Neutrophil (primary cell): Measurements from ENCODE around the gene ST14.

ENCODE experiments used
- H3K27ac ChIP-seq: fragments of 200-600 bp; sonication (generic); 2 replicates; pipeline ENCODE4 v1.5.1; 2016; ENCODE audit warnings: mild to moderate bottlenecking, moderate library complexity
- H3K27me3 ChIP-seq: fragments of 200-600 bp; sonication (generic); 2 replicates; pipeline ENCODE4 v1.6.0; 2016; ENCODE audit warnings: mild to moderate bottlenecking
- H3K36me3 ChIP-seq: fragments of 200-600 bp; sonication (generic); 2 replicates; pipeline ENCODE4 v1.5.1; 2017
- H3K4me1 ChIP-seq, 2 experiments: fragments of 200-600 bp in 1 of 2; sonication (generic) in 1 of 2; 1 replicate in 1 of 2; 2 replicates in 1 of 2; pipeline versions ENCODE4 v1.5.1 to v1.6.1; 2013 to 2016; ENCODE audit warnings: low read depth in 1 of 2, low read length in 1 of 2, mild to moderate bottlenecking in 1 of 2, moderate library complexity in 1 of 2; ENCODE audit not compliant: control insufficient read depth in 1 of 2, insufficient read depth in 1 of 2
- H3K4me3 ChIP-seq, 2 experiments: fragments of 200-600 bp in 1 of 2; sonication (generic) in 1 of 2; 1 replicate in 1 of 2; 2 replicates in 1 of 2; pipeline ENCODE4 v1.5.1; 2013 to 2016; ENCODE audit warnings: low read depth in 1 of 2, low read length in 1 of 2, mild to moderate bottlenecking in 1 of 2, moderate library complexity in 1 of 2
- H3K9me3 ChIP-seq: fragments of 200-600 bp; sonication (generic); 2 replicates; pipeline ENCODE4 v1.5.1; 2016
- TF ChIP-seq, protein P1 (sequence below): fragments of 200-600 bp; sonication (generic); IDR thresholded peaks from 2 replicates; pipeline ENCODE4 v1.5.1; 2016; ENCODE audit warnings: antibody characterized with exemption

Gene ST14

DNA sequence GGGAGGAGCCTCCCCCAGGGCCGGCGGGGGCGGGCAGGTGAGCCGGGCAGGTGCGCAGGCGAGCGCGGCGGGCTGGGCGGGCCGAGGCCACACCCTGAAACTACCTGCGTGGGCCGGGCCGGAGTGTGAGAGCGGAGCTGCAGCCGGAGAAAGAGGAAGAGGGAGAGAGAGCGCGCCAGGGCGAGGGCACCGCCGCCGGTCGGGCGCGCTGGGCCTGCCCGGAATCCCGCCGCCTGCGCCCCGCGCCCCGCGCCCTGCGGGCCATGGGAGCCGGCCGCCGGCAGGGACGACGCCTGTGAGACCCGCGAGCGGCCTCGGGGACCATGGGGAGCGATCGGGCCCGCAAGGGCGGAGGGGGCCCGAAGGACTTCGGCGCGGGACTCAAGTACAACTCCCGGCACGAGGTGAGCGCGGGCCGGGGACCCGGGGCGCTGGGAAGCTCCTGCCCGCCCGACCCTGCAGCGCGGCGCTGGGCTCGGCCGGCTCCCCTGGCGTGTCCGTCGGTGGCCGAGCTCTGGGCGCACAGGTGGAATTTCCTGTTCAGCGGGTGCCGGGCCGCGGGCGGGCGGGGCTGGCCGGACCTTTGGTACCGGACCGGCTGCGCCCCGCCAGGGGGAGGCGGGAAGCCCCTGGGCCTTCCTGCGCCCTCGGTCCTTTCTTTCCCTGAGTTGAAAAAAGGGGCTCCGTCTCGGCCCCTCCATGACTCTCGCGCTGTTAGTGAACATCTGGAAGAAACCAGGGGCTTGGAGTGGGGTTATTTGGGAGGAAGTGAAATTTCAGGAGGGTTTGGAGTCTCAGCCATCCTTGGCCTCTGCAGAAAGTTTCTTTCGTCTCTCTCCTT lies at the start of gene ST14:
Gene ST14 (plus strand): TSS at position 126 of the 841 bp plus-strand sequence. CDS start 198 bp downstream, at position 324.
- Histone ChIP-seq H3K36me3 (no peaks in the 10 kb centered on the region), H3K4me3 (peak within 1 kb of the TSS; percentile 58 to 75), H3K4me1 (peaks cover 23 to 45% of the 10 kb centered on the region in 2 experiments), H3K27me3 (peaks cover 71% of the 10 kb centered on the region), H3K27ac (peak within 1 kb of the TSS; percentile 56), H3K9me3 (no peaks in the 10 kb centered on the region)
- TF ChIP-seq, protein P1, sequence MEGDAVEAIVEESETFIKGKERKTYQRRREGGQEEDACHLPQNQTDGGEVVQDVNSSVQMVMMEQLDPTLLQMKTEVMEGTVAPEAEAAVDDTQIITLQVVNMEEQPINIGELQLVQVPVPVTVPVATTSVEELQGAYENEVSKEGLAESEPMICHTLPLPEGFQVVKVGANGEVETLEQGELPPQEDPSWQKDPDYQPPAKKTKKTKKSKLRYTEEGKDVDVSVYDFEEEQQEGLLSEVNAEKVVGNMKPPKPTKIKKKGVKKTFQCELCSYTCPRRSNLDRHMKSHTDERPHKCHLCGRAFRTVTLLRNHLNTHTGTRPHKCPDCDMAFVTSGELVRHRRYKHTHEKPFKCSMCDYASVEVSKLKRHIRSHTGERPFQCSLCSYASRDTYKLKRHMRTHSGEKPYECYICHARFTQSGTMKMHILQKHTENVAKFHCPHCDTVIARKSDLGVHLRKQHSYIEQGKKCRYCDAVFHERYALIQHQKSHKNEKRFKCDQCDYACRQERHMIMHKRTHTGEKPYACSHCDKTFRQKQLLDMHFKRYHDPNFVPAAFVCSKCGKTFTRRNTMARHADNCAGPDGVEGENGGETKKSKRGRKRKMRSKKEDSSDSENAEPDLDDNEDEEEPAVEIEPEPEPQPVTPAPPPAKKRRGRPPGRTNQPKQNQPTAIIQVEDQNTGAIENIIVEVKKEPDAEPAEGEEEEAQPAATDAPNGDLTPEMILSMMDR, result no peak

DNA sequence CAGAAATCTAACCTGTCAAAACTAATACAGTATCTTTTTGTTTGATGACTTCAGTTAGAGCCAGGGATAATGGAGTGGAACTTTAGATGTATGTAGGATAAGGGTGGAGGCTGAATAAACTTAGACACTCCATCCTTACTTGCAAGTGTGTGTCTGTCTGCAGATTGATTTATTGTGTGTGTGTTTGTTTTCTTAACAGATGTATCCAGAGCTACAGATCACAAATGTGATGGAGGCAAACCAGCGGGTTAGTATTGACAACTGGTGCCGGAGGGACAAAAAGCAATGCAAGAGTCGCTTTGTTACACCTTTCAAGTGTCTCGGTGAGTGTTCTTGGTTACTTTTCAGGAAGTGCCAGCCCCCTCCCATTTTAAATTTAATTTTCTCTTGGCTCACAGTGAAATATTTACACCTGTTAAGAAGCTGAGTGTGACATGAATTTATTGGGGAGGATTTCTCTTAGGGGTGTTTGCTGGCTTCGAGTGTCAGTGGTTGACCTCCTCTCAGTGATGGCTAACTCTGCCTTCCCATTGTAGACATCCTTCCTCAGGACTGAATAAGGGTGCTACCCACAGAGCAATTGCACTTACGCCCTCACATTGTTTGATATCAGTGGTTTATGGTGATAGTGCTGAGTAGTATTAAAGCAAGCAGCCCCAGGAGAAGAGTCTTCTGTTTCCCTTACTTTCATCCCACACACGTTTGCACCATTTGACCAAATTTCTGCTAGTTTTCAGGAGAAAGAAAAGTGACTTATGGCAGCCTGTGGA lies 49.1 kb upstream of the ST14 start:
- Histone ChIP-seq H3K36me3 (peaks cover 40% of the 10 kb centered on the region), H3K4me3 (no peak overlapping the region), H3K4me1 (no peaks in the 10 kb centered on the region), H3K27me3 (no peaks in the 10 kb centered on the region), H3K9me3 (no peaks in the 10 kb centered on the region), H3K27ac (no peak overlapping the region)
- TF ChIP-seq, protein P1, result no peak

DNA sequence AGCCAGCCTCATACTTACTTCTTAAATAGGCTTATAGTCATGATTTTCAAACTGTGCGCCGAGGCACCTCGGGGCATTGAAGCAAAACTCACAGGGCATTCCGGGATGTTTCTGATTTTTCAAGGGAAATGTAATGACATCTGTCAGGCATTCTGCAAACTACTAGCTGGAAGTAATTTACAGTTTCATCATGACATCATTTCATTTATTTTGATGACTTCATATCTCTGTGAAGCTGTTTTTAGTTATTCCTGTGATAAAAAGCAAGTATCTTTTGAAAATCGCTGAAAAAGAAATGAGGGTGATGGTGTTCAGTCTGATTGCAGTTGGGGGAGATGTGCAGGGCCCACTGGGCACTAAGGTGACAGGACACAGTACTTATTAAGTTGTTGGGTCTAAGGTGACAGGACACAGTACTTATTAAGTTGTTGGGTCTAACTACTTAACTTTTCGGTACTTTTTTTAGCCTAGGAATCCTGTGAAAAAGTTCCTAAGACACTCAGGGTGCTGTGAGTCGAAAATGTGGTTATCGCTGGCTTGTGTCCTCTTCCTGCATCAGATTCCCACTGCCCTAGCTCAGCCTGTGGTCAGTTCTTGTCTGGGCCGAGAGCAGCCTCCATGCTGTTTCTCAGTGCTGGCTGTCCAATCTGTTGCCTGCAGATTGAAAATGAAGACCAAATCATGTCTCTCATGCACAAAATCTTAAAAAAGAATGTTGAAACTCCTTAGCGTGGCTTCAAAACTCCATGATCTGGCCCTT lies 47.3 kb upstream of the ST14 start:
- Histone ChIP-seq H3K9me3 (no peaks in the 10 kb centered on the region), H3K4me1 (no peaks in the 10 kb centered on the region), H3K4me3 (no peak overlapping the region), H3K27ac (no peak overlapping the region), H3K36me3 (peaks cover 40% of the 10 kb centered on the region), H3K27me3 (no peaks in the 10 kb centered on the region)
- TF ChIP-seq, protein P1, result no peak

DNA sequence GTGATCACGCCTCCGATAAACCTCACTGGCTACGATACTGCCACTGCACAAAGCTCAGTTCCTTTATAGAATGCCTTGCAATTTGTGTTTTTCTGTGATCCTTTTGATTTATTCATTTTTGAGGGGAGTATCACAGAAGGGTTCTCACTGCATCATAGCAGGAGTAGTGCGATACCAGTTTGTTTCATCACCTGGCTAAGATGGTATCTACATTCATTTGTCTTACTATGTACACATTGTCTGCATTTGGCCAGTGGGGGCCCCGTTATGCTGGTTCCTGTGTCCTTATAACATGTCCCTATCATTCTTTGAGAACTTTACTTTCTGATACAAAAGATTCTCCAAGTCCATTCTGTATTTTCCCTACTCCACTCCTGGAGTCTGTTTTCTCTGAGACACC lies 45.3 kb upstream of the ST14 start:
- Histone ChIP-seq H3K27me3 (no peaks in the 10 kb centered on the region), H3K27ac (no peak overlapping the region), H3K9me3 (no peaks in the 10 kb centered on the region), H3K36me3 (peaks cover 40% of the 10 kb centered on the region), H3K4me1 (peaks cover 8 to 12% of the 10 kb centered on the region in 2 experiments), H3K4me3 (no peak overlapping the region)
- TF ChIP-seq, protein P1, result no peak

DNA sequence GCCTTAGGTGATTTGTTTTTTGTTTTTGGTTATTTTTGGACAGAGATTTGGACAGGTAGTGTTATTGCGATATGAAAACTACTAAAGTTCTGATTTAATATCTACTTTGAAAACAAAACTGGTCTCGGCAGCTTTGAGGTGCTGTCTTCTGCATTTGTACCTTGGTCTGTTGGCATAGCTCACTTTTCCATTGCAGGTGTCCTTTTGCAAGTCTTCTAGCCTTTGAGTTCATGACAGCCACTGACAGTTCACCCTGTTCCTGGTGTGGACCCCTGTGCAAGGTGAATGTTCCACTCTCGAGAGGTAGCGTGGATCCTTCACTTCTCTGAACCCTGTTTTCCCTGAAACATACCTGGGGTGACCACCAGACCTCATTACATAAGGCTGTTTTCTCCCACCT lies 44.9 kb upstream of the ST14 start:
- TF ChIP-seq, protein P1, result no peak
- Histone ChIP-seq H3K4me3 (no peak overlapping the region), H3K27me3 (no peaks in the 10 kb centered on the region), H3K36me3 (peaks cover 38% of the 10 kb centered on the region), H3K27ac (no peak overlapping the region), H3K4me1 (peaks cover 8 to 14% of the 10 kb centered on the region in 2 experiments), H3K9me3 (no peaks in the 10 kb centered on the region)
